GM12864 (cell line): ENCODE measurements around the gene TMX3.

Experiments used
- DNase-seq: peaks from one replicate; pipeline ENCODE4 v3.0.0-alpha.2; 2011; ENCODE audit warnings: low read depth
- H3K4me3 ChIP-seq: 2 replicates; pipeline ENCODE4 v1.5.1; 2011; ENCODE audit warnings: mild to moderate bottlenecking, low read depth, low read length, control low read depth
- TF ChIP-seq, protein P1 (sequence below): IDR thresholded peaks from 2 replicates; pipeline ENCODE4 v1.5.1; 2011; ENCODE audit warnings: low read depth, mild to moderate bottlenecking, moderate library complexity, low read length, control low read depth, inconsistent platforms; ENCODE audit errors: missing control alignments

TMX3 gene

GRCh38 chr18:68638613-68639012 is 76.3 kb downstream of the TMX3 start:
- TF ChIP-seq, protein P1, sequence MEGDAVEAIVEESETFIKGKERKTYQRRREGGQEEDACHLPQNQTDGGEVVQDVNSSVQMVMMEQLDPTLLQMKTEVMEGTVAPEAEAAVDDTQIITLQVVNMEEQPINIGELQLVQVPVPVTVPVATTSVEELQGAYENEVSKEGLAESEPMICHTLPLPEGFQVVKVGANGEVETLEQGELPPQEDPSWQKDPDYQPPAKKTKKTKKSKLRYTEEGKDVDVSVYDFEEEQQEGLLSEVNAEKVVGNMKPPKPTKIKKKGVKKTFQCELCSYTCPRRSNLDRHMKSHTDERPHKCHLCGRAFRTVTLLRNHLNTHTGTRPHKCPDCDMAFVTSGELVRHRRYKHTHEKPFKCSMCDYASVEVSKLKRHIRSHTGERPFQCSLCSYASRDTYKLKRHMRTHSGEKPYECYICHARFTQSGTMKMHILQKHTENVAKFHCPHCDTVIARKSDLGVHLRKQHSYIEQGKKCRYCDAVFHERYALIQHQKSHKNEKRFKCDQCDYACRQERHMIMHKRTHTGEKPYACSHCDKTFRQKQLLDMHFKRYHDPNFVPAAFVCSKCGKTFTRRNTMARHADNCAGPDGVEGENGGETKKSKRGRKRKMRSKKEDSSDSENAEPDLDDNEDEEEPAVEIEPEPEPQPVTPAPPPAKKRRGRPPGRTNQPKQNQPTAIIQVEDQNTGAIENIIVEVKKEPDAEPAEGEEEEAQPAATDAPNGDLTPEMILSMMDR = no peak
- H3K4me3 ChIP-seq = no peak overlapping the region
- no peak for DNase-seq

DNA sequence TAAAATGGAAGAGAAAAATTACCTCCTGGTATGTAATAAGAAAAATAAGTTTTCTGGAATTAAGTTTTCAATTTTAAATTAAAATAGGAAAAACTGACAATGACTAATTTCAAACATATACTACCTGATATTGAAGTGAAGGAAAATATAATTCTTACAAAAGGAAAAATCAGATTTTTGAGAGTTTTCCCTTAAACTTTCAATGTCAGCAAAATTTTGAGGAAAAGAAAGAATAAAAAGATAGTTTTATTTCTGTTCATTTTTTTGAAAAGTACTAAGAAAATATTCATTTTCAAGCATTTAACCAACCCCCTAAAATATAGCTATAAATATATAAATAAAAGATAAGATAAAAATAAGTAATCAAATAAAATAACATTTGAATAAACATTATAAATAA is 87.1 kb downstream of the TMX3 start:
- TF ChIP-seq, protein P1 = no peak
- H3K4me3 ChIP-seq = no peak overlapping the region
- no peak for DNase-seq
